Measurements from ENCODE around the gene UMODL1.

GRCh38 chr21:42107177-42107880 lies 36.2 kb downstream of the UMODL1 start:
- no peak for TF ChIP-seq ZBTB7A (tag by site-specific recombination; IDR thresholded peaks at IDR 0.05; ENCODE audit: low read depth)
- no peak for TF ChIP-seq ZFP41 (tag by site-specific recombination; IDR thresholded peaks at IDR 0.05; ENCODE audit: borderline replicate concordance)
- no peak for TF ChIP-seq CTCF (tag by site-specific recombination; IDR thresholded peaks at IDR 0.05)
- TF ChIP-seq ZNF639 (tag by site-specific recombination; IDR thresholded peaks at IDR 0.05): no peak
- TF ChIP-seq KLF7 (tag by site-specific recombination; IDR thresholded peaks at IDR 0.05; ENCODE audit: borderline replicate concordance): no peak
- TF ChIP-seq ZNF138 (tag by site-specific recombination; IDR thresholded peaks at IDR 0.05; ENCODE audit: borderline replicate concordance): no peak
- TF ChIP-seq ZNF335 (tag by site-specific recombination; conservative IDR thresholded peaks at IDR 0.05): no peak
- TF ChIP-seq SP2 (tag by site-specific recombination; IDR thresholded peaks at IDR 0.05): no peak
- TF ChIP-seq ZIC2 (tag by site-specific recombination; IDR thresholded peaks at IDR 0.05): no peak
- no peak for TF ChIP-seq ZSCAN5A (tag by site-specific recombination; IDR thresholded peaks at IDR 0.05)
- TF ChIP-seq PRDM4 (tag by site-specific recombination; IDR thresholded peaks at IDR 0.05): no peak

Measured in HEK293 (cell line).